GM18909 (cell line): ENCODE results near the gene BRI3BP.
"Not testable (repeated sequence)": the region's sequence is repeated elsewhere in the genome, so short reads cannot be mapped to it uniquely, and the experiment has no call there.

Source experiments
- ATAC-seq: cut with Tn5 transposase; IDR thresholded peaks from one replicate; pipeline ENCODE4 v1.9.1; 2021; ENCODE audit warnings: mild to moderate bottlenecking; ENCODE audit not compliant: unreplicated experiment, poor library complexity

Gene BRI3BP

GRCh38 chr12:125018356-125018755, 24.9 kb downstream of the BRI3BP start:
- ATAC-seq = no peak

GRCh38 chr12:125021096-125021495, 27.7 kb downstream of the BRI3BP start:
- no peak for ATAC-seq

- ATAC-seq = no peak
Measured at GRCh38 chr12:125021771-125022170, 28.3 kb downstream of the BRI3BP start.

- ATAC-seq = no peak
Measured at GRCh38 chr12:125023065-125023464, 29.6 kb downstream of the BRI3BP start.

GRCh38 chr12:125024949-125025563, 31.6 kb downstream of the BRI3BP start:
- no peak for ATAC-seq

- no peak for ATAC-seq
Measured at GRCh38 chr12:125025606-125026235, 32.3 kb downstream of the BRI3BP start.

- ATAC-seq = no peak
Measured at GRCh38 chr12:125028106-125028505, 34.7 kb downstream of the BRI3BP start.

- no peak for ATAC-seq
Measured at GRCh38 chr12:125029761-125030358, 36.4 kb downstream of the BRI3BP start.

GRCh38 chr12:125031471-125031870, 38.0 kb downstream of the BRI3BP start:
- not testable (repeated sequence) for ATAC-seq

- no peak for ATAC-seq
Measured at GRCh38 chr12:125032466-125033152, 39.2 kb downstream of the BRI3BP start.

- no peak for ATAC-seq
Measured at GRCh38 chr12:125033288-125033687, 39.8 kb downstream of the BRI3BP start.

- ATAC-seq = no peak
Measured at GRCh38 chr12:125038976-125039625, 45.7 kb downstream of the BRI3BP start.

- no peak for ATAC-seq
Measured at GRCh38 chr12:125049093-125049458, 55.6 kb downstream of the BRI3BP start.

- no peak for ATAC-seq
Measured at GRCh38 chr12:125050446-125050845, 57.0 kb downstream of the BRI3BP start.

GRCh38 chr12:125050868-125051267, 57.4 kb downstream of the BRI3BP start:
- no peak for ATAC-seq

- ATAC-seq = no peak
Measured at GRCh38 chr12:125053821-125054220, 60.4 kb downstream of the BRI3BP start.

GRCh38 chr12:125055591-125055990, 62.1 kb downstream of the BRI3BP start:
- ATAC-seq = no peak

- no peak for ATAC-seq
Measured at GRCh38 chr12:125056306-125056705, 62.9 kb downstream of the BRI3BP start.

- no peak for ATAC-seq
Measured at GRCh38 chr12:125057708-125058107, 64.3 kb downstream of the BRI3BP start.

GRCh38 chr12:125061229-125061628, 67.8 kb downstream of the BRI3BP start:
- ATAC-seq = no peak

GRCh38 chr12:125063522-125063921, 70.1 kb downstream of the BRI3BP start:
- not testable (repeated sequence) for ATAC-seq
